A549 (cell line): ENCODE data around the gene ARFIP1.

Experiments used
- CTCF ChIP-seq: fragments of >200 bp; sonication (Bioruptor Twin); formaldehyde crosslinking; IDR thresholded peaks from 3 replicates; pipeline ENCODE4 v1.5.1; 2016
- EP300 ChIP-seq, 2 experiments: fragments of >200 bp; sonication (Bioruptor Twin); formaldehyde crosslinking; IDR thresholded peaks; 2 replicates in 1 of 2; 3 replicates in 1 of 2; pipeline ENCODE4 v1.6.1; 2016 to 2017
- HOXA7 ChIP-seq: fragments of 250-450 bp; sonication (Bioruptor Pico); IDR thresholded peaks from 2 replicates; pipeline ENCODE4 v1.5.0; 2020; ENCODE audit warnings: mild to moderate bottlenecking, moderate library complexity
- MAX ChIP-seq: IDR thresholded peaks from 2 replicates; pipeline ENCODE4 v1.6.1; 2012
- MAZ ChIP-seq: fragments of 150-350 bp; IDR thresholded peaks from 2 replicates; pipeline ENCODE4 v1.6.1; 2014; ENCODE audit warnings: antibody characterized with exemption, low read depth, low read length, borderline replicate concordance
- NPAS2 ChIP-seq: fragments of 250-450 bp; sonication (Bioruptor Pico); IDR thresholded peaks from 2 replicates; pipeline ENCODE4 v1.8.0; 2022; ENCODE audit warnings: mild to moderate bottlenecking, moderate library complexity, borderline replicate concordance
- POLR2A ChIP-seq: IDR thresholded peaks from 2 replicates; pipeline ENCODE4 v1.6.1; 2012; ENCODE audit warnings: mild to moderate bottlenecking, low read length
- POLR2AphosphoS2 ChIP-seq: conservative IDR thresholded peaks from 2 replicates; pipeline ENCODE4 v1.6.1; 2012; ENCODE audit warnings: low read length, improper control_type of control experiment, inconsistent platforms
- SREBF2 ChIP-seq: fragments of 450-650 bp; IDR thresholded peaks from 2 replicates; pipeline ENCODE4 v1.6.1; 2014; ENCODE audit warnings: mild to moderate bottlenecking, moderate library complexity
- USF2 ChIP-seq: fragments of 450-650 bp; IDR thresholded peaks from 2 replicates; pipeline ENCODE4 v1.6.1; 2014; ENCODE audit warnings: antibody characterized with exemption
- ZNF302 ChIP-seq: fragments of 250-450 bp; sonication (Bioruptor Pico); IDR thresholded peaks from 2 replicates; pipeline ENCODE4 v1.9.0; 2021; ENCODE audit warnings: inconsistent platforms, mild to moderate bottlenecking, moderate library complexity

- TF ChIP-seq POLR2A, result no peak
- no peak for TF ChIP-seq CTCF
- TF ChIP-seq NPAS2, result no peak
- TF ChIP-seq ZNF302 (CRISPR knock-in tag), result no peak
- no peak for TF ChIP-seq SREBF2
- TF ChIP-seq MAX, result no peak
- no peak for TF ChIP-seq EP300 (IDR thresholded peaks at IDR 0.05)
- TF ChIP-seq MAZ, result no peak
- TF ChIP-seq POLR2AphosphoS2, result no peak
- TF ChIP-seq USF2, result no peak
- TF ChIP-seq HOXA7 (CRISPR knock-in tag), result no peak
Measured at GRCh38 chr4:152875261-152875660, 95.5 kb downstream of the ARFIP1 start.
